HepG2 (cell line): ENCODE measurements around the gene VPS4B. TPM values are rescaled to one million over a fixed set of nuclear protein-coding genes. Genes with fewer than 3 reads are reported as not detected.
A peak's percentile ranks its signal among the peaks of the same experiment; 100 is the strongest.

Experiments
- BCL6 ChIP-seq: IDR thresholded peaks from 2 replicates; pipeline ENCODE4 v1.6.1; 2016; ENCODE audit warnings: missing genetic modification reagents, missing compliant biosample characterization
- FOXM1 ChIP-seq: sonication (generic); formaldehyde crosslinking; IDR thresholded peaks from 2 replicates; pipeline ENCODE4 v1.5.0; 2020; ENCODE audit warnings: missing genetic modification reagents
- NBN ChIP-seq: fragments of 450-650 bp; conservative IDR thresholded peaks from 2 replicates; pipeline ENCODE4 v1.6.1; 2017
- NR2F2 ChIP-seq: IDR thresholded peaks from 2 replicates; pipeline ENCODE4 v1.6.1; 2012; ENCODE audit warnings: low read depth, inconsistent platforms, borderline replicate concordance
- PCBP1 ChIP-seq: fragments of 200-400 bp; formaldehyde crosslinking; IDR thresholded peaks from 2 replicates; pipeline ENCODE4 v1.6.1; 2017; ENCODE audit warnings: mild to moderate bottlenecking, low read depth, low read length, borderline replicate concordance
- RFX5 ChIP-seq: IDR thresholded peaks from 2 replicates; pipeline ENCODE4 v1.6.1; 2011; ENCODE audit warnings: low read depth, low read length, improper control_type of control experiment
- SNAPC5 ChIP-seq: sonication (generic); formaldehyde crosslinking; IDR thresholded peaks from 2 replicates; pipeline ENCODE4 v1.8.1; 2023; ENCODE audit warnings: mild to moderate bottlenecking, missing genetic modification reagents, borderline replicate concordance
- THAP11 ChIP-seq: IDR thresholded peaks from 2 replicates; pipeline ENCODE4 v1.6.1; 2016; ENCODE audit warnings: missing biosample characterization, missing genetic modification reagents
- ZFP90 ChIP-seq: sonication (generic); formaldehyde crosslinking; IDR thresholded peaks from 2 replicates; pipeline ENCODE4 v1.8.0; 2022; ENCODE audit warnings: missing genetic modification reagents, mild to moderate bottlenecking, inconsistent platforms, borderline replicate concordance
- ZNF160 ChIP-seq: sonication (generic); formaldehyde crosslinking; IDR thresholded peaks from 2 replicates; pipeline ENCODE4 v1.8.0; 2022; ENCODE audit warnings: mild to moderate bottlenecking, inconsistent platforms, missing genetic modification reagents
- ZNF24 ChIP-seq: fragments of 450-650 bp; IDR thresholded peaks from 2 replicates; pipeline ENCODE4 v1.6.1; 2017; ENCODE audit warnings: antibody characterized with exemption, mild to moderate bottlenecking
- ZNF296 ChIP-seq: sonication (generic); formaldehyde crosslinking; conservative IDR thresholded peaks from 2 replicates; pipeline ENCODE4 v1.5.0; 2020; ENCODE audit warnings: mild to moderate bottlenecking, missing genetic modification reagents
- ZNF333 ChIP-seq: sonication (generic); formaldehyde crosslinking; IDR thresholded peaks from 2 replicates; pipeline ENCODE4 v1.4.0; 2020; ENCODE audit warnings: mild to moderate bottlenecking, missing genetic modification reagents, borderline replicate concordance
- ZNF343 ChIP-seq: sonication (generic); formaldehyde crosslinking; IDR thresholded peaks from 2 replicates; pipeline ENCODE4 v1.4.0; 2020; ENCODE audit warnings: mild to moderate bottlenecking, missing genetic modification reagents
- ZNF451 ChIP-seq: sonication (generic); formaldehyde crosslinking; IDR thresholded peaks from 2 replicates; pipeline ENCODE4 v1.5.0; 2020; ENCODE audit warnings: mild to moderate bottlenecking, missing genetic modification reagents
- ZNF550 ChIP-seq: sonication (generic); formaldehyde crosslinking; IDR thresholded peaks from 2 replicates; pipeline ENCODE4 v1.4.0; 2020; ENCODE audit warnings: mild to moderate bottlenecking, missing genetic modification reagents, borderline replicate concordance
- ZNF782 ChIP-seq: sonication (generic); formaldehyde crosslinking; IDR thresholded peaks from 2 replicates; pipeline ENCODE4 v1.4.0; 2020; ENCODE audit warnings: missing genetic modification reagents, mild to moderate bottlenecking, borderline replicate concordance
- ZSCAN21 ChIP-seq: sonication (generic); formaldehyde crosslinking; IDR thresholded peaks from 2 replicates; pipeline ENCODE4 v1.8.0; 2022; ENCODE audit warnings: mild to moderate bottlenecking, missing genetic modification reagents, moderate library complexity, borderline replicate concordance
- polyA plus RNA-seq, 8 experiments: library from polyadenylated mRNA; depleted of rRNA in 3 of 8; stranded (reverse) in 7 of 8; unstranded in 1 of 8; fragments of >200 nt; fragmentation: Illumina TruSeq in 4 of 8; extraction: Trizol in 4 of 8; gene quantifications; 2 replicates each; pipeline versions ENCODE4 v1.2.1 to v1.2.3, GENCODE V29; 2011 to 2016; ENCODE audit warnings: low read depth in 4 of 8, missing spikeins in 1 of 8, mixed read lengths in 1 of 8; ENCODE audit not compliant: insufficient read depth in 1 of 8
- total RNA-seq, 5 experiments: library from RNA; depleted of rRNA; stranded (reverse); fragments of >200 nt; fragmentation: Illumina TruSeq; extraction: Trizol; gene quantifications; 2 replicates each; pipeline ENCODE4 v1.2.3, GENCODE V29; 2016; ENCODE audit warnings: low read depth in 1 of 5
- TF ChIP-seq, protein P1 (sequence below): sonication (generic); formaldehyde crosslinking; IDR thresholded peaks from 2 replicates; pipeline ENCODE4 v1.8.0; 2022; ENCODE audit warnings: mild to moderate bottlenecking, missing genetic modification reagents, borderline replicate concordance
- TF ChIP-seq, protein P2 (sequence below): sonication (generic); formaldehyde crosslinking; IDR thresholded peaks from 2 replicates; pipeline ENCODE4 v1.9.0; 2021; ENCODE audit warnings: missing genetic modification reagents, borderline replicate concordance
- TF ChIP-seq, protein P3 (sequence below): sonication (generic); formaldehyde crosslinking; IDR thresholded peaks from 2 replicates; pipeline ENCODE4 v1.5.0; 2020; ENCODE audit warnings: mild to moderate bottlenecking, missing genetic modification reagents

VPS4B gene
- total and polyA plus RNA-seq, 2 of the 13 experiments (the other 11 are each of a cell fraction or from before 2014, with no cell fraction given) = 12.8 to 25.9 TPM

GRCh38 chr18:63422087-63422863 is at the start of gene VPS4B (continued):
- TF ChIP-seq FOXM1 (CRISPR knock-in tag) (no peak), ZNF451 (CRISPR knock-in tag) (peak; percentile 43; the same call in 1 of the 2 replicates), THAP11 (CRISPR knock-in tag) (peak; percentile 95), SNAPC5 (no peak), NBN (no peak), ZNF24 (no peak), ZNF343 (CRISPR knock-in tag) (peak; percentile 48; the same call in 1 of the 2 replicates), PCBP1 (peak; percentile 96; the same call in 1 of the 2 replicates), RFX5 (peak; percentile 52), NR2F2 (peak; percentile 26; the same call in 1 of the 2 replicates), ZSCAN21 (CRISPR knock-in tag) (peak; percentile 62; the same call in 1 of the 2 replicates), ZNF296 (CRISPR knock-in tag) (no peak), BCL6 (peak; percentile 5; the same call in 1 of the 2 replicates), ZNF333 (CRISPR knock-in tag) (no peak), ZFP90 (CRISPR knock-in tag) (peak; percentile 30; the same call in 1 of the 2 replicates), ZNF782 (no peak), ZNF160 (no peak), ZNF550 (CRISPR knock-in tag) (no peak)
- TF ChIP-seq, protein P1, sequence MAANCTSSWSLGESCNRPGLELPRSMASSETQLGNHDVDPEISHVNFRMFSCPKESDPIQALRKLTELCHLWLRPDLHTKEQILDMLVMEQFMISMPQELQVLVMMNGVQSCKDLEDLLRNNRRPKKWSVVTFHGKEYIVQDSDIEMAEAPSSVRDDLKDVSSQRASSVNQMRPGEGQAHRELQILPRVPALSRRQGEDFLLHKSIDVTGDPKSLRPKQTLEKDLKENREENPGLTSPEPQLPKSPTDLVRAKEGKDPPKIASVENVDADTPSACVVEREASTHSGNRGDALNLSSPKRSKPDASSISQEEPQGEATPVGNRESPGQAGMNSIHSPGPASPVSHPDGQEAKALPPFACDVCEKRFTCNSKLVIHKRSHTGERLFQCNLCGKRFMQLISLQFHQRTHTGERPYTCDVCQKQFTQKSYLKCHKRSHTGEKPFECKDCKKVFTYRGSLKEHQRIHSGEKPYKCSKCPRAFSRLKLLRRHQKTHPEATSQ (CRISPR knock-in tag) = peak; percentile 20; the same call in 1 of the 2 replicates
- TF ChIP-seq, protein P2, sequence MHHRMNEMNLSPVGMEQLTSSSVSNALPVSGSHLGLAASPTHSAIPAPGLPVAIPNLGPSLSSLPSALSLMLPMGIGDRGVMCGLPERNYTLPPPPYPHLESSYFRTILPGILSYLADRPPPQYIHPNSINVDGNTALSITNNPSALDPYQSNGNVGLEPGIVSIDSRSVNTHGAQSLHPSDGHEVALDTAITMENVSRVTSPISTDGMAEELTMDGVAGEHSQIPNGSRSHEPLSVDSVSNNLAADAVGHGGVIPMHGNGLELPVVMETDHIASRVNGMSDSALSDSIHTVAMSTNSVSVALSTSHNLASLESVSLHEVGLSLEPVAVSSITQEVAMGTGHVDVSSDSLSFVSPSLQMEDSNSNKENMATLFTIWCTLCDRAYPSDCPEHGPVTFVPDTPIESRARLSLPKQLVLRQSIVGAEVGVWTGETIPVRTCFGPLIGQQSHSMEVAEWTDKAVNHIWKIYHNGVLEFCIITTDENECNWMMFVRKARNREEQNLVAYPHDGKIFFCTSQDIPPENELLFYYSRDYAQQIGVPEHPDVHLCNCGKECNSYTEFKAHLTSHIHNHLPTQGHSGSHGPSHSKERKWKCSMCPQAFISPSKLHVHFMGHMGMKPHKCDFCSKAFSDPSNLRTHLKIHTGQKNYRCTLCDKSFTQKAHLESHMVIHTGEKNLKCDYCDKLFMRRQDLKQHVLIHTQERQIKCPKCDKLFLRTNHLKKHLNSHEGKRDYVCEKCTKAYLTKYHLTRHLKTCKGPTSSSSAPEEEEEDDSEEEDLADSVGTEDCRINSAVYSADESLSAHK (CRISPR knock-in tag) = no peak
- TF ChIP-seq, protein P3, sequence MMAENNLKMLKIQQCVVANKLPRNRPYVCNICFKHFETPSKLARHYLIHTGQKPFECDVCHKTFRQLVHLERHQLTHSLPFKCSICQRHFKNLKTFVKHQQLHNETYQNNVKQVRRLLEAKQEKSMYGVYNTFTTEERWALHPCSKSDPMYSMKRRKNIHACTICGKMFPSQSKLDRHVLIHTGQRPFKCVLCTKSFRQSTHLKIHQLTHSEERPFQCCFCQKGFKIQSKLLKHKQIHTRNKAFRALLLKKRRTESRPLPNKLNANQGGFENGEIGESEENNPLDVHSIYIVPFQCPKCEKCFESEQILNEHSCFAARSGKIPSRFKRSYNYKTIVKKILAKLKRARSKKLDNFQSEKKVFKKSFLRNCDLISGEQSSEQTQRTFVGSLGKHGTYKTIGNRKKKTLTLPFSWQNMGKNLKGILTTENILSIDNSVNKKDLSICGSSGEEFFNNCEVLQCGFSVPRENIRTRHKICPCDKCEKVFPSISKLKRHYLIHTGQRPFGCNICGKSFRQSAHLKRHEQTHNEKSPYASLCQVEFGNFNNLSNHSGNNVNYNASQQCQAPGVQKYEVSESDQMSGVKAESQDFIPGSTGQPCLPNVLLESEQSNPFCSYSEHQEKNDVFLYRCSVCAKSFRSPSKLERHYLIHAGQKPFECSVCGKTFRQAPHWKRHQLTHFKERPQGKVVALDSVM (CRISPR knock-in tag) = peak; percentile 89
